Activated CD8-positive, alpha-beta memory T cell treated with anti-CD3 and anti-CD28 coated beads for 1 hour (primary cell): ENCODE data around the gene BMF.
"Not testable (repeated sequence)": the region's sequence is repeated elsewhere in the genome, so short reads cannot be mapped to it uniquely, and the experiment has no call there.

Source experiments
- DNase-seq, 2 donors: peaks; one replicate each; pipeline ENCODE4 v3.0.0-alpha.2; 2020; ENCODE audit warnings: low read depth in 1 of 2; ENCODE audit errors: extremely low read depth in 1 of 2

The BMF gene

GRCh38 chr15:40128766-40129660 lies 20.3 kb upstream of the BMF start:
- DNase-seq = no peak

GRCh38 chr15:40125950-40126349 lies 17.3 kb upstream of the BMF start:
- no peak for DNase-seq

- not testable (repeated sequence) for DNase-seq
Observed at GRCh38 chr15:40124807-40125285, 16.2 kb upstream of the BMF start.

- DNase-seq = not testable (repeated sequence)
Observed at GRCh38 chr15:40124333-40124732, 15.7 kb upstream of the BMF start.

GRCh38 chr15:40123863-40124262 lies 15.2 kb upstream of the BMF start:
- DNase-seq = not testable (repeated sequence)

- not testable (repeated sequence) for DNase-seq
Observed at GRCh38 chr15:40122989-40123388, 14.3 kb upstream of the BMF start.

GRCh38 chr15:40121911-40122638 lies 13.4 kb upstream of the BMF start:
- no peak for DNase-seq

- DNase-seq = no peak
Observed at GRCh38 chr15:40118473-40118872, 9.8 kb upstream of the BMF start.

- DNase-seq = no peak
Observed at GRCh38 chr15:40115670-40116093, 7.0 kb upstream of the BMF start.

- not testable (repeated sequence) for DNase-seq
Observed at GRCh38 chr15:40115106-40115505, 6.4 kb upstream of the BMF start.

- DNase-seq = no peak
Observed at GRCh38 chr15:40114218-40114617, 5.5 kb upstream of the BMF start.

- DNase-seq = no peak
Observed at GRCh38 chr15:40112789-40113188, 4.1 kb upstream of the BMF start.

- no peak for DNase-seq
Observed at GRCh38 chr15:40111888-40112287, 3.2 kb upstream of the BMF start.

GRCh38 chr15:40110866-40111550 lies 2.3 kb upstream of the BMF start:
- no peak for DNase-seq

GRCh38 chr15:40108061-40108854 lies 421 bp downstream of the BMF start:
- no peak for DNase-seq

- DNase-seq = no peak
Observed at GRCh38 chr15:40106203-40107161, 2.2 kb downstream of the BMF start.

- no peak for DNase-seq
Observed at GRCh38 chr15:40105517-40106202, 3.0 kb downstream of the BMF start.

GRCh38 chr15:40104865-40105516 lies 3.7 kb downstream of the BMF start:
- peak; percentile 35 to 73 for DNase-seq
